ENCODE data around the gene SERPINE1.

- TF ChIP-seq CTCF (IDR thresholded peaks at IDR 0.05), result no peak
- TF ChIP-seq POLR2A (IDR thresholded peaks at IDR 0.05), result no peak
- no peak for TF ChIP-seq POLR2AphosphoS5 (IDR thresholded peaks at IDR 0.05)
These were observed 41.6 kb downstream of the SERPINE1 start for GRCh38 chr7:101168412-101169049.

All from prostate gland (tissue), 2 donors.